Left ventricle myocardium inferior (tissue), 1 donor: Measurements from ENCODE around the gene MOBP. TPM values are rescaled to one million over a fixed set of nuclear protein-coding genes. Genes with fewer than 3 reads are reported as not detected.

Experiments used
- DNase-seq: peaks from one replicate; pipeline ENCODE4 v3.0.0-alpha.2; 2020
- H3K27ac ChIP-seq: fragments of 200-600 bp; replicated peaks from 2 replicates; pipeline ENCODE4 v1.8.0; 2021
- H3K27me3 ChIP-seq: fragments of 200-600 bp; 2 replicates; pipeline ENCODE4 v1.8.0; 2021; ENCODE audit warnings: low read depth
- H3K36me3 ChIP-seq: fragments of 200-600 bp; 2 replicates; pipeline ENCODE4 v1.8.0; 2021
- H3K4me1 ChIP-seq: fragments of 200-600 bp; 2 replicates; pipeline ENCODE4 v1.8.0; 2021
- H3K4me3 ChIP-seq: fragments of 200-600 bp; 2 replicates; pipeline ENCODE4 v1.8.0; 2021; ENCODE audit warnings: mild to moderate bottlenecking, moderate library complexity
- H3K9me3 ChIP-seq: fragments of 200-600 bp; replicated peaks from 2 replicates; pipeline ENCODE4 v1.8.0; 2021
- intact Hi-C: fragments of 100-400 bp; cut with micrococcal nuclease; formaldehyde crosslinking; loops from one replicate; pipeline ENCODE4 v1.11.0; 2022
- total RNA-seq: library from RNA; stranded (reverse); fragmentation: NEBNext Ultra II Directional; extraction: Animal tissue kit (Norgen Biotek cat#: 25700); gene quantifications from one replicate; pipeline ENCODE4 v1.2.1, GENCODE V29; 2021
- TF ChIP-seq, protein P1 (sequence below): fragments of 200-600 bp; IDR thresholded peaks from 2 replicates; pipeline ENCODE4 v1.8.0; 2021; ENCODE audit warnings: antibody characterized with exemption, mild to moderate bottlenecking, borderline replicate concordance
- donor health status: DM: no; HTN: yes; CAD: no; lungs with severe emphysema.

Gene MOBP
- total RNA-seq, 1 donor from 2014 or later: not detected

DNA sequence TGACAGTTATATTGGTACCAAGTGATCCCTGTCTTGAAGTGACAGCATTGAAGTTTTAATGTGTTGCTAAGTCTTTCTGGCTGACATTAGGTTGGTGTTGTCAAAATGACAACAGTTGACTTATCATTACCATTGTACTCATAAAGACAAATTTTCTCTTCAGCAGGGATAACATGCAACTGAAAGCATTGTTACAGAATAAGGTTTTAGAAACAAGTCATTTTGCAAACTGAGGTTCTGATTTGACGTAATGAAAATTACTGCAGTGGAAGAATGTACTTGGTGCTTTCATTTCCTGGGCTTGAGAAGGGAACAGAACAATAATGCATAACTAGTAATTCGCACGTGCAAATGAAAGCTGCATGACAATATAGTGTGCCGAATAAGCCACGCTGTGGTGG, 75.1 kb downstream of the MOBP start:
- H3K27me3 ChIP-seq: no peaks in the 10 kb centered on the region
- H3K4me3 ChIP-seq: no peak overlapping the region
- TF ChIP-seq, protein P1, sequence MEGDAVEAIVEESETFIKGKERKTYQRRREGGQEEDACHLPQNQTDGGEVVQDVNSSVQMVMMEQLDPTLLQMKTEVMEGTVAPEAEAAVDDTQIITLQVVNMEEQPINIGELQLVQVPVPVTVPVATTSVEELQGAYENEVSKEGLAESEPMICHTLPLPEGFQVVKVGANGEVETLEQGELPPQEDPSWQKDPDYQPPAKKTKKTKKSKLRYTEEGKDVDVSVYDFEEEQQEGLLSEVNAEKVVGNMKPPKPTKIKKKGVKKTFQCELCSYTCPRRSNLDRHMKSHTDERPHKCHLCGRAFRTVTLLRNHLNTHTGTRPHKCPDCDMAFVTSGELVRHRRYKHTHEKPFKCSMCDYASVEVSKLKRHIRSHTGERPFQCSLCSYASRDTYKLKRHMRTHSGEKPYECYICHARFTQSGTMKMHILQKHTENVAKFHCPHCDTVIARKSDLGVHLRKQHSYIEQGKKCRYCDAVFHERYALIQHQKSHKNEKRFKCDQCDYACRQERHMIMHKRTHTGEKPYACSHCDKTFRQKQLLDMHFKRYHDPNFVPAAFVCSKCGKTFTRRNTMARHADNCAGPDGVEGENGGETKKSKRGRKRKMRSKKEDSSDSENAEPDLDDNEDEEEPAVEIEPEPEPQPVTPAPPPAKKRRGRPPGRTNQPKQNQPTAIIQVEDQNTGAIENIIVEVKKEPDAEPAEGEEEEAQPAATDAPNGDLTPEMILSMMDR: no peak
- H3K4me1 ChIP-seq: no peaks in the 10 kb centered on the region
- no peak for DNase-seq
- H3K27ac ChIP-seq: no peak overlapping the region
- H3K36me3 ChIP-seq: no peaks in the 10 kb centered on the region
- intact Hi-C loops: no loop called here
- no peaks in the 10 kb centered on the region for H3K9me3 ChIP-seq

DNA sequence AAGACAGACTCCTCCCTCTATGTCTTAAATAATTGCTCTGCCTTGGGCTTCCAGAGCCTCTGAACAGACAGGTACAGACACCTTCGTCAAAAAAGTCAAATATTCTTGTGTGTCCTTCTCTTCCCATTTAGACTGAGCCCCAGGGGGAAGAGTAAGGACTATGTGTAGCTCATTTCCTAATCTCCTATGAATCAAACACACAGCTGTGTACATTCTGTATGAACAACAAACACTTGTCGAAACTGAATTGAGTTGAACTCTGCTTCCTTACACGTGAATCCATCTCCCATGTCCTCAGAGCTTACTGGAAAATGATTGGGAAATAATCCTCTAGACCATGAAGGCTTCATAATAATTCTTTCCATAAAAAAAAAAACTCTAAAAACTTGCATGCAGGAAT, 80.8 kb downstream of the MOBP start:
- intact Hi-C loops: no loop called here

DNA sequence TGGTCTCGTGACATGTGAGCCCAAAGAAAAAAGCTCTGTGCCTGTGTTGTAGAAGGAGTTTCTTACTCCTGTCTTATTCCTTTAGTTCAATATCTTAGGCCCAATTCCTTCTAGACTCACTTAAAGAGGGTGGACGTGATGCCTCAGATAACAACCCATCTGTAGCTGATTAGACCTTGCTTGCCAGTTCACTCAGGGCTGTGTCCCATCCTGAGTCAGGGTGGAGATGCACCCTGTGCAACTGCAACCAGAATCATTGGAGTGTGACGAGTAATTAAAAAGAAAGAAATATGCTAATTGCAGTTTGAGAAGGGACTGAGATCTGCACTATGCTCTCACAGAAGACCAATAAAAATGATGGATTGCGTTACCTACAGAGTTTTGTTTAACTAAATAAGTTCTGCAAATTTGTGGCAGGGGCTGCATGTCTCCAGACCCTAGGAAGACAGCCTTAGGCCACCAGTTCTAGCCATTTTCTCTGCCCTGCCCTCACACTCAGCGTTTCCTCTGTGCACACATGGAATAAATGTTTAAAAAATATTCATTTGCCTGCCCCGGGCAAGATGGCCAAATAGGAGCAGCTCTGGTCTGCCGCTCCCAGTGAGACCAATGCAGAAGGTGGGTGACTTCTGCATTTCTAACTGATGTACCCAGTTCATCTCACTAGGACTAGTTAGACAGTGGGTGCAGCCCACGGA, 83.0 kb downstream of the MOBP start:
- Histone ChIP-seq H3K4me3 (no peak overlapping the region), H3K4me1 (no peaks in the 10 kb centered on the region), H3K27me3 (peaks cover 14% of the 10 kb centered on the region), H3K36me3 (no peaks in the 10 kb centered on the region), H3K9me3 (peaks cover 19% of the 10 kb centered on the region), H3K27ac (no peak overlapping the region)
- TF ChIP-seq, protein P1: no peak
- intact Hi-C loops: no loop called here
- no peak for DNase-seq

More for the DNA sequence above, 80.8 kb downstream of the MOBP start:
- Histone ChIP-seq H3K27me3 (peaks cover 14% of the 10 kb centered on the region), H3K4me3 (no peak overlapping the region), H3K27ac (no peak overlapping the region), H3K4me1 (no peaks in the 10 kb centered on the region), H3K36me3 (no peaks in the 10 kb centered on the region), H3K9me3 (peaks cover 9% of the 10 kb centered on the region)
- TF ChIP-seq, protein P1: no peak
- no peak for DNase-seq

Other genes with a start within 250 kb of the MOBP start
- 0.82 TPM for gene CX3CR1, start 187.6 kb upstream of the MOBP start, total RNA-seq
- gene CCR8, start 138.0 kb upstream of the MOBP start, total RNA-seq: not detected
- gene SLC25A38, start 84.3 kb upstream of the MOBP start, total RNA-seq: 21.0 TPM
- 404 TPM for gene RPSA, start 61.0 kb upstream of the MOBP start, total RNA-seq